CD4-positive, CD25-positive, alpha-beta regulatory T cell (primary cell): Measurements from ENCODE around the gene PES1. TPM values are rescaled to one million over a fixed set of nuclear protein-coding genes. Genes with fewer than 3 reads are reported as not detected.
A peak's percentile ranks its signal among the peaks of the same experiment; 100 is the strongest.
"Not testable (repeated sequence)": the region's sequence is repeated elsewhere in the genome, so short reads cannot be mapped to it uniquely, and the experiment has no call there.

Source experiments
- ATAC-seq, 2 donors: fragments of 150-1000 bp; cut with Tn5 transposase; one replicate each; pipeline ENCODE4 v1.10.0; 2021; ENCODE audit warnings: low read depth in 2 of 2, moderate number of reproducible peaks in 2 of 2, moderate library complexity in 1 of 2
- DNase-seq, 3 donors: peaks; one replicate each; pipeline versions ENCODE4 v3.0.0 to v3.0.0-alpha.2; 2012 to 2022; ENCODE audit warnings: mixed read lengths in 1 of 3
- H3K27ac ChIP-seq: one replicate; pipeline ENCODE4 v1.7.0; 2013; ENCODE audit warnings: mild to moderate bottlenecking, low read length; ENCODE audit not compliant: insufficient read depth, poor library complexity, severe bottlenecking
- H3K27me3 ChIP-seq: one replicate; pipeline ENCODE4 v1.7.0; 2013; ENCODE audit warnings: low read length; ENCODE audit not compliant: control insufficient read depth, insufficient read depth
- H3K36me3 ChIP-seq: one replicate; pipeline ENCODE4 v1.7.0; 2013; ENCODE audit warnings: mild to moderate bottlenecking, low read length, moderate library complexity; ENCODE audit not compliant: control insufficient read depth, insufficient read depth
- H3K4me1 ChIP-seq: 2 replicates; pipeline ENCODE4 v1.7.0; 2013; ENCODE audit warnings: mild to moderate bottlenecking, low read length; ENCODE audit not compliant: insufficient read depth, control insufficient read depth, poor library complexity, severe bottlenecking
- H3K4me3 ChIP-seq: one replicate; pipeline ENCODE4 v1.7.0; 2013; ENCODE audit warnings: low read depth, mild to moderate bottlenecking, low read length, moderate library complexity
- H3K9me3 ChIP-seq, 2 experiments: 1 replicate in 1 of 2; 2 replicates in 1 of 2; pipeline ENCODE4 v1.7.0; 2013; ENCODE audit warnings: low read length in 2 of 2, mild to moderate bottlenecking in 1 of 2, moderate library complexity in 1 of 2; ENCODE audit not compliant: control insufficient read depth in 2 of 2
- H3K27ac Mint-ChIP-seq, 3 donors: one replicate each; pipeline ENCODE4 v1.8.0; 2020 to 2022; ENCODE audit warnings: mild to moderate bottlenecking in 3 of 3, mixed read lengths in 3 of 3, moderate library complexity in 2 of 3
- H3K27me3 Mint-ChIP-seq: one replicate; pipeline ENCODE4 v1.8.0; 2022; ENCODE audit warnings: mild to moderate bottlenecking, mixed read lengths
- H3K36me3 Mint-ChIP-seq: one replicate; pipeline ENCODE4 v1.8.0; 2020; ENCODE audit warnings: mixed read lengths
- H3K4me1 Mint-ChIP-seq, 4 donors: one replicate each; pipeline ENCODE4 v1.8.0; 2020 to 2022; ENCODE audit warnings: mixed read lengths in 4 of 4, mild to moderate bottlenecking in 1 of 4
- H3K4me3 Mint-ChIP-seq, 4 donors: one replicate each; pipeline ENCODE4 v1.8.0; 2020 to 2022; ENCODE audit warnings: mild to moderate bottlenecking in 4 of 4, mixed read lengths in 4 of 4, moderate library complexity in 3 of 4
- H3K9me3 Mint-ChIP-seq, 7 donors: one replicate each; pipeline ENCODE4 v1.8.0; 2020 to 2022; ENCODE audit warnings: mixed read lengths in 7 of 7, mild to moderate bottlenecking in 3 of 7, moderate library complexity in 2 of 7
- polyA plus RNA-seq, 4 donors: library from polyadenylated mRNA; unstranded; fragments of 300-500 nt; fragmentation: Illumina TruSeq; gene quantifications; one replicate each; pipeline ENCODE4 v1.2.3, GENCODE V29; 2021
- total RNA-seq: library from RNA; stranded (reverse); gene quantifications from one replicate; pipeline ENCODE4 v1.2.3, GENCODE V29; 2022

PES1 gene
- total and polyA plus RNA-seq, 5 donors from 2014 or later = 35.2 to 47.9 (median 36.8) TPM

- Mint-ChIP-seq H3K27me3 (no peaks in the 10 kb centered on the region), H3K36me3 (no peaks in the 10 kb centered on the region), H3K9me3 (no peaks in the 10 kb centered on the region), H3K4me1 (no peaks in the 10 kb centered on the region), H3K4me3 (no peak overlapping the region), H3K27ac (no peak overlapping the region)
- H3K4me1 ChIP-seq = no peaks in the 10 kb centered on the region
- ATAC-seq (no peak), DNase-seq (no peak)
- no peaks in the 10 kb centered on the region for H3K27me3 ChIP-seq
- no peak overlapping the region for H3K4me3 ChIP-seq
- H3K27ac ChIP-seq = no peak overlapping the region
- H3K9me3 ChIP-seq = no peaks in the 10 kb centered on the region
- no peaks in the 10 kb centered on the region for H3K36me3 ChIP-seq
Observed at GRCh38 chr22:30557243-30557642, 34.5 kb downstream of the PES1 start.

- Mint-ChIP-seq H3K4me1 (no peaks in the 10 kb centered on the region), H3K9me3 (no peaks in the 10 kb centered on the region), H3K4me3 (no peak overlapping the region), H3K27me3 (no peaks in the 10 kb centered on the region), H3K27ac (no peak overlapping the region), H3K36me3 (no peaks in the 10 kb centered on the region)
- no peak overlapping the region for H3K4me3 ChIP-seq
- no peaks in the 10 kb centered on the region for H3K36me3 ChIP-seq
- no peaks in the 10 kb centered on the region for H3K4me1 ChIP-seq
- no peaks in the 10 kb centered on the region for H3K27me3 ChIP-seq
- ATAC-seq (no peak), DNase-seq (no peak)
- H3K9me3 ChIP-seq = no peaks in the 10 kb centered on the region
- no peak overlapping the region for H3K27ac ChIP-seq
Observed at GRCh38 chr22:30556388-30556787, 35.3 kb downstream of the PES1 start.

DNA sequence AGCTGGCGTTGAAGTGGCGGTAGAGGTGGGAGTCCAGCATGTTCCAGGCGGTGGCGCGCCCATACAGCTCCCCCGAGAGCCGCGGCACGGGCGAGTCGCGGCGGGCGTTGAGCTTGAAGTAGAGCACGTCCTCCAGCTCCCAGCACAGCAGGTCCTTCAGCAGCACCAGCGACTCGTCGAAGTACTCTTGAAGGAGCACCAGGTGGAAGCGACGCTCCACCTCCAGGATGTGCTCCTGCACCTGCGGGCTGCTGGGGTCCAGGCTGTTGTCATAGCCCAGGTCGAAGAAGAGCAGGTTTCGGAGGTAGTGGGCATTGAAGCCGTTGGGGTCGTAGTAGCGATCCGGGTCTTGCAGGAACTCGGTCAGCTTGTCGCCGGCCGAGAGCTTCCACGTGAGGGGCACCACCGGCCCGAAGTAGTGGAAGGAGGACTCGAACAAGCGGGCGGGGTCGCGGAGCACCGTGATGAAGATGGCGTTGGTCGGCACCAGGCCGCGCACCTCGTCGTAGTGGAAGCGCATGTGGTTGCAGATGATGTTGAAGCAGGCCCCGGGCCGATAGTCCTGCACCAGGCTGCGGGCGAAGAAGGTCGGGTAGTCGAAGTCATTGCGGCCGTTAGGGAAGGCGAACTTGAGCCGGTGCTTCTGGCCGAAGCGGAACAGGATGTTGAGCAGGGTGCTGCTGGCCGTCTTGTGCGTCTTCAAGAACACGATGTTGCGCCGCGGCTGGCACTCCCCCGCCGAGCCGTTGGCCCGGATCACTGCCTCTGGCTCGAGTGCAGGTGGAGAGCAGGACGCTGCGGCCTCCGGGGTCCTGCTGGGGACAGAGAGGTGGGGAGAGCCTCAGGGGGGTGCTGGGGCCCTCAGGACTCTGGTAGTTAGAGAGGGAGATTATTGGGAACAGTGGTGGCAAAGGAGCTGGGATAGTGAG is 36.2 kb downstream of the PES1 start:
- ATAC-seq = no peak
- no peaks in the 10 kb centered on the region for H3K27me3 Mint-ChIP-seq
- H3K9me3 Mint-ChIP-seq = no peaks in the 10 kb centered on the region
- H3K4me1 ChIP-seq = no peaks in the 10 kb centered on the region
- no peak overlapping the region for H3K27ac Mint-ChIP-seq
- H3K36me3 ChIP-seq = no peaks in the 10 kb centered on the region
- no peaks in the 10 kb centered on the region for H3K36me3 Mint-ChIP-seq
- no peak for DNase-seq
- H3K27ac ChIP-seq = no peak overlapping the region
- no peak overlapping the region for H3K4me3 ChIP-seq
- H3K9me3 ChIP-seq = no peaks in the 10 kb centered on the region
- H3K4me1 Mint-ChIP-seq = no peaks in the 10 kb centered on the region
- no peaks in the 10 kb centered on the region for H3K27me3 ChIP-seq
- H3K4me3 Mint-ChIP-seq = no peak overlapping the region

- Mint-ChIP-seq H3K36me3 (no peaks in the 10 kb centered on the region), H3K9me3 (no peaks in the 10 kb centered on the region), H3K4me1 (no peaks in the 10 kb centered on the region), H3K27me3 (no peaks in the 10 kb centered on the region), H3K27ac (peak overlapping the region in 1 of 3 donors; percentile 7), H3K4me3 (no peak overlapping the region)
- no peak for ATAC-seq
- no peak for DNase-seq
- no peak overlapping the region for H3K27ac ChIP-seq
- H3K36me3 ChIP-seq = no peaks in the 10 kb centered on the region
- H3K27me3 ChIP-seq = no peaks in the 10 kb centered on the region
- H3K9me3 ChIP-seq = no peaks in the 10 kb centered on the region
- H3K4me1 ChIP-seq = no peaks in the 10 kb centered on the region
- H3K4me3 ChIP-seq = no peak overlapping the region
Observed at GRCh38 chr22:30553971-30554370, 37.7 kb downstream of the PES1 start.

DNA sequence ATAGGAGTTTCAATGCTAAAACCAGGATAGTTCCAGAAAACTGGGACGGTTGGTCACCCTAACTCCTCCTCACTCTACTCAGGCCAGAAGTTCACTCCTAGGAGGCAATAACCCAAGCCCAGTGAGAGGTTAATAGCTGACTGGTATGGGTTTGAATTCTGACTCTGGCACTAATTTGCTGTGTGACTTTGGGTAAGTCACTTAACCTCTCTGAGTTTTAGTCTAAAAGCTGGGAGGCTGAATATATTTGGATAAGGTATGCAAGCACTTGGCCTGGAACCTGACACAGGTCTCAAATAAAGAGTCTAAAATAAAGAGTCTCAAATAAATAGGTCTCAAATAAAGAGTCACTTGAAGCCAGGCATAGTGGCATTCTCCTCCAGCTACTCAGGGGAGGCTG is 39.0 kb downstream of the PES1 start:
- H3K27me3 ChIP-seq = no peaks in the 10 kb centered on the region
- H3K27ac ChIP-seq = no peak overlapping the region
- H3K9me3 ChIP-seq = no peaks in the 10 kb centered on the region
- Mint-ChIP-seq H3K4me1 (no peaks in the 10 kb centered on the region), H3K27ac (no peak overlapping the region), H3K27me3 (no peaks in the 10 kb centered on the region), H3K4me3 (no peak overlapping the region), H3K36me3 (no peaks in the 10 kb centered on the region), H3K9me3 (no peaks in the 10 kb centered on the region)
- H3K4me3 ChIP-seq = no peak overlapping the region
- H3K4me1 ChIP-seq = no peaks in the 10 kb centered on the region
- no peak for ATAC-seq
- DNase-seq = no peak
- no peaks in the 10 kb centered on the region for H3K36me3 ChIP-seq

DNA sequence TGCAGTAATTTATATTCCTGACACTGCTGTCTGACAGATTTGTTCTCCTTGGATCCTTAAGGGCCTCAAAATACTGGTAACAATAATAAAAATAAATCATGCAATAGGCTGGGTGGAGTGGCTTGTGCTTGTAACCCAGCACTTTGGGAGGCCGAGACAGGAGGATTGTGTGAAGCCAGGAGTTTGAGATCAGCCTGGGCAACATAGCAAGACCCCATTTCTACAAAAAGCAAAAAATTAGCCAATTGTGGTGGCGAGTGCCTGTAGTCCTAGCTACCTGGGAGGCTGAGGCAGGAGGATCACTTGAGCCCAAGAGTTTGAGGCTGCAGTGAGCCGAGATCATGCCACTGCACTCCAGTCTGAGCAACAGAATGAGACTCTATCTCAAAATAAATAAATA is 39.9 kb downstream of the PES1 start:
- not testable (repeated sequence) for H3K9me3 Mint-ChIP-seq, H3K4me3 Mint-ChIP-seq

GRCh38 chr22:30547188-30547587 is 44.5 kb downstream of the PES1 start:
- Histone ChIP-seq H3K27me3 (peaks cover 4% of the 10 kb centered on the region), H3K9me3 (no peaks in the 10 kb centered on the region), H3K4me1 (peaks cover 4% of the 10 kb centered on the region), H3K4me3 (no peak overlapping the region), H3K27ac (no peak overlapping the region), H3K36me3 (no peaks in the 10 kb centered on the region)
- H3K4me1 Mint-ChIP-seq = peaks cover 0 to 6% (median 1%) of the 10 kb centered on the region in 4 donors
- no peak overlapping the region for H3K4me3 Mint-ChIP-seq
- no peak for DNase-seq
- H3K27ac Mint-ChIP-seq = peak overlapping the region in 1 of 3 donors; percentile 47
- H3K27me3 Mint-ChIP-seq = peaks cover 25% of the 10 kb centered on the region
- no peaks in the 10 kb centered on the region for H3K9me3 Mint-ChIP-seq
- no peaks in the 10 kb centered on the region for H3K36me3 Mint-ChIP-seq
- ATAC-seq = no peak

More for the DNA sequence above, 39.9 kb downstream of the PES1 start:
- not testable (repeated sequence) for H3K27ac ChIP-seq, H3K27me3 ChIP-seq, DNase-seq, ATAC-seq, H3K27me3 Mint-ChIP-seq, H3K36me3 Mint-ChIP-seq, H3K4me3 ChIP-seq, H3K9me3 ChIP-seq, H3K27ac Mint-ChIP-seq, H3K36me3 ChIP-seq, H3K4me1 ChIP-seq, H3K4me1 Mint-ChIP-seq

DNA sequence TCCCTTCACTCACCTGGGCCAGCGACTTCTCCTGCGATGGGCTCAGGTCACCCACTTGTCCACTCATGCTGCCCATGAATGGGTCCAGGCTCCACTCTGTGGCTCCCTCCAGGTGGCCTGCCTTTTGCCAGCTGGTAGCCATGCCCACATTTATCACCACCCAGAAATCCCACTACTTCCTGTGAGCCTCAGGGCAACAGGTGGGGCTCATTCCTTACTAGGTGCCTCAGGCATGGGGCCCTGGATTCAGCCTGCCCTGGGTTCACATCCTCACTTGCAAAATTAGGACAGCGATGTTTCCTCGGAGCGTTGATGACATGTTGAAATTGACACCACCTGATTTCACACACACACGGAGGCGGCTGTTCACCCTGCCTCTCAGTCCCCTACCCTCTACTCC is 45.1 kb downstream of the PES1 start, which contains the start of gene SEC14L6:
TSS of gene SEC14L6 (minus strand) at position 126 of the 400 bp plus-strand sequence. CDS start at position 67, 59 bp downstream.
- Mint-ChIP-seq H3K27ac (peak within 1 kb of the TSS in 1 of 3 donors; percentile 47), H3K36me3 (no peaks in the 10 kb centered on the region), H3K9me3 (no peaks in the 10 kb centered on the region), H3K4me1 (peaks cover 0 to 6% (median 3%) of the 10 kb centered on the region in 4 donors), H3K27me3 (peaks cover 27% of the 10 kb centered on the region), H3K4me3 (no peak within 1 kb of the TSS)
- no peak for ATAC-seq
- H3K27ac ChIP-seq = no peak within 1 kb of the TSS
- DNase-seq = no peak
- H3K36me3 ChIP-seq = no peaks in the 10 kb centered on the region
- peaks cover 4% of the 10 kb centered on the region for H3K4me1 ChIP-seq
- peaks cover 7% of the 10 kb centered on the region for H3K27me3 ChIP-seq
- no peak within 1 kb of the TSS for H3K4me3 ChIP-seq
- no peaks in the 10 kb centered on the region for H3K9me3 ChIP-seq
